Astrocyte of the cerebellum (primary cell): ENCODE measurements around the gene OOSP2.
"Not testable (repeated sequence)": the region's sequence is repeated elsewhere in the genome, so short reads cannot be mapped to it uniquely, and the experiment has no call there.

Experiments
- DNase-seq: peaks from one replicate; pipeline ENCODE4 v3.0.0-alpha.2; 2011; ENCODE audit warnings: low read depth
- H3K4me3 ChIP-seq: 2 replicates; pipeline ENCODE4 v1.5.1; 2011; ENCODE audit warnings: mild to moderate bottlenecking, low read depth, low read length, moderate library complexity
- in situ Hi-C: cut with HindIII; loops from 2 replicates; pipeline ENCODE4 v1.10.0; 2017; ENCODE audit warnings: low sequenced_read_pairs
- TF ChIP-seq, protein P1 (sequence below): IDR thresholded peaks from 2 replicates; pipeline ENCODE4 v1.5.1; 2012; ENCODE audit warnings: low read length, low read depth, moderate library complexity, mild to moderate bottlenecking; ENCODE audit errors: missing control alignments

The OOSP2 gene

DNA sequence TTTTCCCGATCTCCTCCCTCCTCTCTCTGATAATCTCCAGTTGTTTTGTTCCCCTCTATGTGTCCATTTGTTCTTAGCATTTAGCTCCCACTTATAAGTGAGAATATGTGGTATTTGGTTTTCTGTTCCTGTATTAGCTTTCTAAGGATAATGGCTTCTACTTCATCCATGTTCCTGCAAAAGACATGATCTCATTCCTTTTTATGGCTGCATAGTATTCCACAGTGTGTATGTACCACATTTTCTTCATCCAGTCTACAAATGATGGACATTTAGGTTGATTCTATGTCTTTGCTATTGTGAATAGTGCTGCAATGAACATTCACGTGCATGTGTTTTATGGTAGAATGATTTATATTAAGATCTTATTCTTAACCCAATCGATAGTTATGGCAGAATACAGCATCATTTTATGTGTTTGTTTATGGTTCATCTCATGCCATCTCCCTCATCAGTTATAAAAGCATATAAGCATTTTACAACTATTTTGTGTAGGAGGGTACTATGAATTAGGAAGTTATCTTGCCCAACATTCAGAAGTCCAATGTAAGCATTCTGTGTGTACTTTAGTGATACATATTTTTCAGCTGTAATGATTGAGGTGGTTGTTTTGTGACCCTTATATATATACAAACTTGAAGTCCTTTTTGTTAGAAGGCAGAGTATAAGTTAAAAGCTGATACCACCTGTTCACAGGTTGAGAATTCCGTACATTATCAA lies 19.5 kb downstream of the OOSP2 start:
- TF ChIP-seq, protein P1, sequence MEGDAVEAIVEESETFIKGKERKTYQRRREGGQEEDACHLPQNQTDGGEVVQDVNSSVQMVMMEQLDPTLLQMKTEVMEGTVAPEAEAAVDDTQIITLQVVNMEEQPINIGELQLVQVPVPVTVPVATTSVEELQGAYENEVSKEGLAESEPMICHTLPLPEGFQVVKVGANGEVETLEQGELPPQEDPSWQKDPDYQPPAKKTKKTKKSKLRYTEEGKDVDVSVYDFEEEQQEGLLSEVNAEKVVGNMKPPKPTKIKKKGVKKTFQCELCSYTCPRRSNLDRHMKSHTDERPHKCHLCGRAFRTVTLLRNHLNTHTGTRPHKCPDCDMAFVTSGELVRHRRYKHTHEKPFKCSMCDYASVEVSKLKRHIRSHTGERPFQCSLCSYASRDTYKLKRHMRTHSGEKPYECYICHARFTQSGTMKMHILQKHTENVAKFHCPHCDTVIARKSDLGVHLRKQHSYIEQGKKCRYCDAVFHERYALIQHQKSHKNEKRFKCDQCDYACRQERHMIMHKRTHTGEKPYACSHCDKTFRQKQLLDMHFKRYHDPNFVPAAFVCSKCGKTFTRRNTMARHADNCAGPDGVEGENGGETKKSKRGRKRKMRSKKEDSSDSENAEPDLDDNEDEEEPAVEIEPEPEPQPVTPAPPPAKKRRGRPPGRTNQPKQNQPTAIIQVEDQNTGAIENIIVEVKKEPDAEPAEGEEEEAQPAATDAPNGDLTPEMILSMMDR, result no peak
- DNase-seq, result no peak
- H3K4me3 ChIP-seq, result no peak overlapping the region
- in situ Hi-C loops, result no loop called here

DNA sequence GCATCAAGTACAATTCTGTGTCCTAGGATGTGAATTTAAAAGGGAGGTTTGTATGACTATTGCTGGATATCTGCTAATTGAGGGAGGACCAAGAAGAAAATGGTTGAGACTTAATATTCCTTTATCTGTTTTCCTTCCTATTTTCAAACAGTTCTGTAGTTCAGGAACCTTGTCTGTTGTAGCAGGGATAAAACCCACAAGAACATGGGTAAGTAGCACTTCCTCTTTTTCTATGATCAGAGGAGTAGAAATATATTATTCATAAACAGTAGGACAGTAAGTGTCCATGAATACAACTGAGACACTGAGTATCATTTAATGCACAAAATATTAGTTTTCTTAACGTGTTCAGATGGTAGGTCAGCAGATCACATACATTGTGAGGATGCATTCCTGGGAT lies 23.9 kb downstream of the OOSP2 start:
- TF ChIP-seq, protein P1, result no peak
- H3K4me3 ChIP-seq, result no peak overlapping the region
- DNase-seq, result no peak
- in situ Hi-C loops, result no loop called here

DNA sequence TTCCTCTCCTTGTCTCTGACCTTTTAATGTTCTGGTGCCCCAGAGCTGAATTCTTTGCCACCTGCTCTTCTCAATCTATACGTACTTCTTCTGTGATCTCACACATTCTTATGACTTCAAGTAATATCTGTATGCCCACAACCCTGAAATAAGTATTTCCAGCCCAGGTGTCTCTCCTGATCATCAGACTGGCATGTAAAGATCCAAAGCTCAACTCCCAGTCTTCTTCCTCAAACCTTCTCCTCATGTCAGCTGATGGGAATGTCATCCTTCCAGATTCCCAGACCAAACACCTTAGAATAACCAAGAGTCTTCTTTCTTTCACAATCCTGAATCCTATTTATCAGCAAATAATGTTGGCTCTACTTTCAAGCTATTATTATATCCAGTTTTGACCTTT lies 25.6 kb downstream of the OOSP2 start:
- H3K4me3 ChIP-seq, result no peak overlapping the region
- DNase-seq, result no peak
- in situ Hi-C loops, result no loop called here
- TF ChIP-seq, protein P1, result no peak

DNA sequence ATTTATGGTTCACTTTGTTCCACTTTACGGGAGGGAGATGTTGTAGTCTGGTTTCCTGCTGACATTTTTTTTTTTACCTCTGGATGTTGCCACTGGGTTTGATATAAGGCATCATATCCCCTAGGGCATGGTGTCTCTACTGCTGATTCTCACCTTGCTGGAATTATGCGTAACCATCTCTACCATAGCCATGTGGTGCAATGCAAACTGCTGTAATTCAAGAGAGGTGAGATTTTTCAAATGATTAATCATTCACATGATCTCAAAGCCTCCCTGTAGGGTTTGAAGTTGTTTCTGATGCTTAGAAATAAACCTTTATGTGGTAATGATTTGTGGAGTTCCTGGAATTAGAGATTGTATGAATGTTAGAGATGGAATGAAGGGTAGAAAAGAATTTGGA lies 29.2 kb downstream of the OOSP2 start:
- in situ Hi-C loops, result no loop called here
- no peak for DNase-seq
- TF ChIP-seq, protein P1, result no peak

DNA sequence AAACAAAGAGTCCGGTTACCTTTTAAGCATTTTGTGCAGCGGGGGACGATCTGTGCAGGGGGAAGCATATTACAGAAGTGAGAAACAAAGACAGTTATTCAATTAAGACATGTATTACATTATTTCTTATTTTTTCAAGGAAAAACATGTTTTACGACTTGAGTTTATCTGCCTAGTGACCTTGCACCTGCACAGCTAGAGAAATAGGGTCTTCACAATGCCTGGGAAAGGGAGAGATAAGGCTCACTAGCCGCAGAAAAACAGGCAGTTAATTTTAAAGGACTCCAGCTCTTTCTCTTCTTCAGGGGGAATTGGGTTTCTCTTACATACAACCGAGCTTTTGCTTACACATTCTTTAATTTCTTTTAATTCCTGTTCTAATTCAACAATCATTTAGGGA lies 31.4 kb downstream of the OOSP2 start:
- H3K4me3 ChIP-seq, in situ Hi-C loops, DNase-seq: not testable (repeated sequence)

More for the DNA sequence above, 29.2 kb downstream of the OOSP2 start:
- H3K4me3 ChIP-seq, result no peak overlapping the region

DNA sequence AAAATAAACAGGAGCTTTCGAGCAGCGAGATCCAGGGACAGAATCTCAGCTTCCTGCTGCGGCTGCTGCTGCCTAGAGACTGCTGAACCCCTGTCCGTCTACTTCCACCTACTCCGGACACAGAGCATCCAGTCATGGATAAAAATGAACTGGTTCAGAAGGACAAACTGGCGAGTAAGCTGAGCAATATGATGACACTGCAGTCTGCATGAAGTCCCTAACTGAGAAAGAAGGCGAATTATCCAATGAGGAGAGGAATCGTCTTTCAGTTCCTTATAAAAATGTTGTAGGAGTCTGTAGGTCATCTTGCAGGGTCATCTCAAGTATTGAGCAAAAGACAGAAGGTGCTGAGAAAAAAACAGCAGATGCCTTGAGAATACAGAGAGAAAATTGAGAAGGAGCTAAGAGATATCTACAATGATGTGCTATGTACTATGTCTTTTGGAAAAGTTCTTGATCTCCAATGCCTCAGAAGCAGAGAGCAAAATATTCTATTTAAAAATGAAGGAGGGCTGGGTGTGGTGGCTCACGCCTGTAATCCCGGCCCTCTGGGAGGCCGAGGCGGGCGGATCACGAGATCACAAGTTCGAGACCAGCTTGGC lies 37.1 kb downstream of the OOSP2 start:
- in situ Hi-C loops, result no loop called here
- no peak overlapping the region for H3K4me3 ChIP-seq
- TF ChIP-seq, protein P1, result no peak
- no peak for DNase-seq

DNA sequence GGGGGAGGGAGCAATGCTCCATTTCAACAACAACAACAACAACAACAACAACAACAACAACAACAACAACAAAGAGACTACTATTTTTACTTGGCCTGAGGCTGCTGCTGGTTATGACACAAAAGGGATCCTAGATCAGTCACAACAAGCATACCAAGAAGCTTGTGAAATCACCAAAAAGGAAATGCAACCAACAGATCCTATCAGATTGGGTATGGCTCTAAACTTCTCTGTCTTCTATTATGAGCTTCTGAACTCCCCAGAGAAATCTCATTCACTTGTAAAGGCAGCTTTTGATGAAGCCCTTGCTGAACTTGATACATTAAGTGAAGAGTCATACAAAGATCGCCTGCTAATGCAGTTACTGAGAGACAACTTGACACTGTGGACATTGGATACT lies 37.8 kb downstream of the OOSP2 start:
- no peak for DNase-seq
- no peak overlapping the region for H3K4me3 ChIP-seq
- in situ Hi-C loops, result no loop called here
- TF ChIP-seq, protein P1, result no peak
